Endodermal cell (in vitro differentiated cells): ENCODE results near the gene ASPSCR1. TPM values are rescaled to one million over a fixed set of nuclear protein-coding genes. Genes with fewer than 3 reads are reported as not detected.
"Not testable (repeated sequence)": the region's sequence is repeated elsewhere in the genome, so short reads cannot be mapped to it uniquely, and the experiment has no call there.

Experiments
- DNase-seq: peaks from one replicate; pipeline ENCODE4 v3.0.0-alpha.2; 2017
- H3K27ac ChIP-seq: 2 replicates; pipeline ENCODE4 v1.5.1; 2013; ENCODE audit warnings: mild to moderate bottlenecking, low read depth, low read length, moderate library complexity
- H3K27me3 ChIP-seq: 2 replicates; pipeline ENCODE4 v1.6.1; 2013; ENCODE audit warnings: mild to moderate bottlenecking, low read length, moderate library complexity; ENCODE audit not compliant: insufficient read depth, control insufficient read depth, poor library complexity, severe bottlenecking
- H3K36me3 ChIP-seq: 2 replicates; pipeline ENCODE4 v1.7.0; 2013; ENCODE audit warnings: mild to moderate bottlenecking, low read length, moderate library complexity; ENCODE audit not compliant: control insufficient read depth, insufficient read depth
- H3K4me1 ChIP-seq: one replicate; pipeline ENCODE4 v1.7.0; 2013; ENCODE audit warnings: low read length; ENCODE audit not compliant: control insufficient read depth, insufficient read depth
- H3K4me3 ChIP-seq: 2 replicates; pipeline ENCODE4 v1.5.1; 2013; ENCODE audit warnings: mild to moderate bottlenecking, low read length, moderate library complexity
- H3K9ac ChIP-seq: 2 replicates; pipeline ENCODE4 v1.6.1; 2013; ENCODE audit warnings: mild to moderate bottlenecking, low read length, moderate library complexity; ENCODE audit not compliant: poor library complexity, severe bottlenecking; ENCODE audit errors: extremely low read depth
- H3K9me3 ChIP-seq: 2 replicates; pipeline ENCODE4 v1.6.1; 2013; ENCODE audit warnings: mild to moderate bottlenecking, low read length, moderate library complexity; ENCODE audit not compliant: control insufficient read depth
- H3K27ac Mint-ChIP-seq: 2 replicates; pipeline ENCODE4 v1.8.0; 2020; ENCODE audit warnings: mixed read lengths
- H3K27me3 Mint-ChIP-seq: 2 replicates; pipeline ENCODE4 v1.8.0; 2021; ENCODE audit warnings: mild to moderate bottlenecking, mixed read lengths; ENCODE audit not compliant: insufficient read depth
- H3K36me3 Mint-ChIP-seq: 2 replicates; pipeline ENCODE4 v1.8.0; 2020; ENCODE audit warnings: low read depth, mixed read lengths
- H3K4me1 Mint-ChIP-seq: 2 replicates; pipeline ENCODE4 v1.8.0; 2020; ENCODE audit warnings: mixed read lengths
- H3K4me3 Mint-ChIP-seq: 2 replicates; pipeline ENCODE4 v1.8.0; 2020; ENCODE audit warnings: mild to moderate bottlenecking, moderate library complexity, mixed read lengths
- H3K9me3 Mint-ChIP-seq: 2 replicates; pipeline ENCODE4 v1.8.0; 2020; ENCODE audit warnings: mild to moderate bottlenecking, mixed read lengths
- CTCF ChIP-seq: fragments of 200-600 bp; sonication (generic); conservative IDR thresholded peaks from 2 replicates; pipeline ENCODE4 v1.5.0; 2021; ENCODE audit warnings: antibody characterized with exemption, mild to moderate bottlenecking
- WGBS, 2 experiments: methylation state at CpG; one replicate each; pipeline versions ENCODE4 v1.1.5 to v1.1.7; 2013; ENCODE audit warnings: missing lambda C conversion rate in 2 of 2, mixed read lengths in 1 of 2; ENCODE audit not compliant: insufficient coverage in 1 of 2, insufficient read length in 1 of 2; 5-methylcytosine and 5-hydroxymethylcytosine counted together
- total RNA-seq, 2 donors: library from RNA; stranded (reverse); fragmentation: NEBNext Ultra II Directional in 1 of 2; extraction: Animal tissue kit (Norgen Biotek cat#: 25700) in 1 of 2; gene quantifications; 2 replicates in 1 of 2; 3 replicates in 1 of 2; pipeline ENCODE4 v1.2.1, GENCODE V29; 2021

Gene ASPSCR1
- total RNA-seq, 2 donors from 2014 or later: 50.8 to 65.4 TPM

DNA sequence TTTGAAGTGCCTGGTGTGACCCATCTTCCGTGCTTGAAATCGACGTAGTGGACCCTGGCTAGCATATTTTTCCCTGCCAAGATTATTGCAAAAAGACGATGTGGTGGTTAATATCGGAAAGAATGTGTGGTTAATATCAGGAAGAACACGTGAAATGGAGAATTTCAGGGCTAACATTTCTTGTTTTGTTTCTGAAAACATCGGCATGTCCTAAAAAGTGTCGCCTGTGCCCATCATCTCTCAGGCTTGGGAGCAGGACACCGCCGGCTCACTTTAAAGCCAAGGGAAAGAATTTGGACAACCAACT is 60.4 kb downstream of the ASPSCR1 start:
- H3K36me3 ChIP-seq: no peaks in the 10 kb centered on the region
- peak overlapping the region; percentile 62 for H3K4me3 Mint-ChIP-seq
- H3K27ac Mint-ChIP-seq: peak overlapping the region; percentile 92
- H3K36me3 Mint-ChIP-seq: peaks cover 2% of the 10 kb centered on the region
- TF ChIP-seq CTCF: no peak
- no peak for DNase-seq
- peaks cover 8% of the 10 kb centered on the region for H3K9me3 Mint-ChIP-seq
- WGBS, 2 experiments: 25 to 30% methylated on average over 10 of the region's 10 CpGs
- peaks cover 17% of the 10 kb centered on the region for H3K27me3 Mint-ChIP-seq
- peak overlapping the region; percentile 86 for H3K4me3 ChIP-seq
- H3K9ac ChIP-seq: no peak overlapping the region
- H3K9me3 ChIP-seq: no peaks in the 10 kb centered on the region
- H3K27me3 ChIP-seq: no peaks in the 10 kb centered on the region
- no peaks in the 10 kb centered on the region for H3K4me1 ChIP-seq
- peak overlapping the region; percentile 44 for H3K27ac ChIP-seq
- peaks cover 4% of the 10 kb centered on the region for H3K4me1 Mint-ChIP-seq

GRCh38 chr17:82038796-82039409 is 61.5 kb downstream of the ASPSCR1 start:
- H3K4me1 ChIP-seq, H3K9me3 ChIP-seq, H3K27ac ChIP-seq, H3K36me3 Mint-ChIP-seq, H3K27me3 ChIP-seq, H3K9me3 Mint-ChIP-seq, H3K27ac Mint-ChIP-seq, H3K4me1 Mint-ChIP-seq, DNase-seq, H3K4me3 ChIP-seq, H3K9ac ChIP-seq, H3K4me3 Mint-ChIP-seq, H3K36me3 ChIP-seq: not testable (repeated sequence)
- WGBS, 2 experiments: 91 to 93% methylated on average over 9 to 16 of the region's 16 CpGs
- H3K27me3 Mint-ChIP-seq: peaks cover 17% of the 10 kb centered on the region

DNA sequence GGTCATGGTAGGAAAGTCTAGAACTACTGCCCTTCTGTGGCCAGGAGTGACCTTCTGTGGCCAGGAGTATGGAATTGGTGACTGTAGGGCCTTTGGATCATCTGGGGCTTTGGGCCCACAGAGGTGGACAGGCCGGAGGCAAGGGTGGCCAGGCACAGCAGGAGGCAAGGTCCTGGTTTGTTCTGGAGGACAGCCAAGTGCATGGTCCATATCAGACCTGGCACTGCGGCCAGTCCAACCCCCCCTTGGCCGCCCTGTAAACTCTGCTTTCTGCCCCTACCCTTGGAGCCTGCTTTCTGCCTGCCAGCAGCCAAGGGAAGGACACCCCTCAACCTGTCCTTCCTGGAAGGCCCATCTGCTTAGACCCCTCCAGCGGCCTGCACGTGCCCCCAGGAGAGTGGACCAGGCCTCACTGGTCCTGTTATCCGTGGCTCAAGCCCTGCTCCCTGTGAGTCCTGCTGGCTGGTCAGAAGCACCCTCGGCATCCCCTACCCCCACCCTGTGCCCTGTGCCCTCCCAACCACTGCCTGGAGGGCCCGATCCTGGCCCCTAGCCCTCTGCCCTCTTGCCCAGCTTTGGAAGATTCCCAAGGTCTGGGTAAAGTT is 62.4 kb downstream of the ASPSCR1 start:
- no peak for TF ChIP-seq CTCF
- H3K27ac Mint-ChIP-seq: no peak overlapping the region
- peaks cover 4% of the 10 kb centered on the region for H3K4me1 Mint-ChIP-seq
- H3K27me3 ChIP-seq: no peaks in the 10 kb centered on the region
- WGBS, 2 experiments: 87 to 91% methylated on average over 5 to 8 of the region's 8 CpGs
- no peak overlapping the region for H3K4me3 Mint-ChIP-seq
- no peaks in the 10 kb centered on the region for H3K36me3 Mint-ChIP-seq
- no peak for DNase-seq
- H3K4me1 ChIP-seq: no peaks in the 10 kb centered on the region
- H3K9me3 Mint-ChIP-seq: peaks cover 8% of the 10 kb centered on the region
- no peak overlapping the region for H3K4me3 ChIP-seq
- H3K9ac ChIP-seq: no peak overlapping the region
- no peak overlapping the region for H3K27ac ChIP-seq
- H3K9me3 ChIP-seq: no peaks in the 10 kb centered on the region
- peaks cover 17% of the 10 kb centered on the region for H3K27me3 Mint-ChIP-seq
- no peaks in the 10 kb centered on the region for H3K36me3 ChIP-seq
